Stimulated activated CD8-positive, alpha-beta memory T cell treated with anti-CD3 and anti-CD28 coated beads, Interleukin-15, amount 100 ng/mL, for 1 hour (primary cell): Measurements from ENCODE around the gene SOX18.
"Not testable (repeated sequence)": the region's sequence is repeated elsewhere in the genome, so short reads cannot be mapped to it uniquely, and the experiment has no call there.

ENCODE experiments used
- DNase-seq: peaks from one replicate; pipeline ENCODE4 v3.0.0-alpha.2; 2020; ENCODE audit warnings: low read depth

The SOX18 gene

GRCh38 chr20:64021124-64021975 lies 28.1 kb downstream of the SOX18 start:
- DNase-seq = no peak

- no peak for DNase-seq
Measured at GRCh38 chr20:64015635-64016034, 33.8 kb downstream of the SOX18 start.

- not testable (repeated sequence) for DNase-seq
Measured at GRCh38 chr20:64012385-64013154, 36.9 kb downstream of the SOX18 start.

- no peak for DNase-seq
Measured at GRCh38 chr20:64011366-64011779, 38.1 kb downstream of the SOX18 start.

- DNase-seq = no peak
Measured at GRCh38 chr20:64010711-64011237, 38.7 kb downstream of the SOX18 start.

GRCh38 chr20:64009811-64010387 lies 39.5 kb downstream of the SOX18 start:
- no peak for DNase-seq

- no peak for DNase-seq
Measured at GRCh38 chr20:64006902-64007301, 42.5 kb downstream of the SOX18 start.

- no peak for DNase-seq
Measured at GRCh38 chr20:64006490-64006889, 42.9 kb downstream of the SOX18 start.

- DNase-seq = no peak
Measured at GRCh38 chr20:64005394-64005793, 44.0 kb downstream of the SOX18 start.

- DNase-seq = no peak
Measured at GRCh38 chr20:64003960-64004725, 45.3 kb downstream of the SOX18 start.

- no peak for DNase-seq
Measured at GRCh38 chr20:64001607-64002011, 47.8 kb downstream of the SOX18 start.

GRCh38 chr20:64000906-64001305 lies 48.5 kb downstream of the SOX18 start:
- no peak for DNase-seq
